Liver (tissue), 9 donors: Measurements from ENCODE around the gene CDKN1B. TPM values are rescaled to one million over a fixed set of nuclear protein-coding genes. Genes with fewer than 3 reads are reported as not detected.

Experiments
- DNase-seq: peaks from one replicate; pipeline ENCODE4 v3.0.0-alpha.2; 2017; ENCODE audit warnings: low spot score
- H3K27ac ChIP-seq, 2 donors: one replicate each; pipeline ENCODE4 v1.7.0; 2013; ENCODE audit warnings: inconsistent platforms in 2 of 2, low read length in 2 of 2, control low read depth in 1 of 2, low read depth in 1 of 2, mild to moderate bottlenecking in 1 of 2
- H3K27me3 ChIP-seq, 4 donors: one replicate each; pipeline versions ENCODE4 v1.6.1 to v1.7.0; 2013; ENCODE audit warnings: low read length in 3 of 4, inconsistent platforms in 1 of 4, mild to moderate bottlenecking in 1 of 4, moderate library complexity in 1 of 4; ENCODE audit not compliant: control insufficient read depth in 4 of 4, insufficient read depth in 4 of 4
- H3K36me3 ChIP-seq, 4 donors: one replicate each; pipeline versions ENCODE4 v1.6.1 to v1.7.0; 2013; ENCODE audit warnings: low read length in 3 of 4, mild to moderate bottlenecking in 3 of 4, low read depth in 1 of 4, moderate library complexity in 1 of 4; ENCODE audit not compliant: control insufficient read depth in 4 of 4, insufficient read depth in 3 of 4
- H3K4me1 ChIP-seq, 4 donors: one replicate each; pipeline versions ENCODE4 v1.6.1 to v1.7.0; 2013; ENCODE audit warnings: low read length in 3 of 4, mild to moderate bottlenecking in 3 of 4, moderate library complexity in 1 of 4; ENCODE audit not compliant: control insufficient read depth in 4 of 4, insufficient read depth in 4 of 4
- H3K4me3 ChIP-seq, 3 donors: one replicate each; pipeline versions ENCODE4 v1.6.1 to v1.7.0; 2013; ENCODE audit warnings: low read length in 3 of 3, control low read depth in 1 of 3, low read depth in 1 of 3, mild to moderate bottlenecking in 1 of 3
- H3K9ac ChIP-seq, 2 donors: one replicate each; pipeline ENCODE4 v1.7.0; 2013; ENCODE audit warnings: low read length in 2 of 2, mild to moderate bottlenecking in 2 of 2, moderate library complexity in 2 of 2, control low read depth in 1 of 2, low read depth in 1 of 2
- H3K9me3 ChIP-seq, 4 donors: one replicate each; pipeline versions ENCODE4 v1.6.1 to v1.7.0; 2013; ENCODE audit warnings: low read length in 3 of 4; ENCODE audit not compliant: control insufficient read depth in 4 of 4
- EGR1 ChIP-seq, 2 donors: IDR thresholded peaks; 2 replicates each; pipeline ENCODE4 v1.6.1; 2016 to 2018; ENCODE audit warnings: antibody characterized with exemption in 2 of 2, low read depth in 2 of 2
- FOXA1 ChIP-seq: IDR thresholded peaks from 2 replicates; pipeline ENCODE4 v1.6.1; 2016; ENCODE audit warnings: antibody characterized with exemption
- HNF4A ChIP-seq, 2 donors: conservative IDR thresholded peaks; 2 replicates each; pipeline ENCODE4 v1.6.1; 2016; ENCODE audit warnings: antibody characterized with exemption in 2 of 2, mild to moderate bottlenecking in 2 of 2
- HNF4G ChIP-seq: IDR thresholded peaks from 2 replicates; pipeline ENCODE4 v1.6.1; 2016; ENCODE audit warnings: antibody characterized with exemption
- NR2F2 ChIP-seq: IDR thresholded peaks from 2 replicates; pipeline ENCODE4 v1.6.1; 2016; ENCODE audit warnings: antibody characterized with exemption
- TAF1 ChIP-seq: conservative IDR thresholded peaks from 2 replicates; pipeline ENCODE4 v1.6.1; 2016; ENCODE audit warnings: antibody characterized with exemption, mild to moderate bottlenecking
- YY1 ChIP-seq: IDR thresholded peaks from 2 replicates; pipeline ENCODE4 v1.6.1; 2016; ENCODE audit warnings: antibody characterized with exemption, mild to moderate bottlenecking
- whole genome bisulfite sequencing: extraction: QIAGEN DNeasy Blood & Tissue Kit; methylation state at CpG from one replicate; pipeline ENCODE4 v1.1.7; 2013; 5-methylcytosine and 5-hydroxymethylcytosine counted together
- polyA plus RNA-seq, 2 donors: library from polyadenylated mRNA; stranded (reverse) in 1 of 2; unstranded in 1 of 2; fragments of 200-250 nt in 1 of 2; fragments of >200 nt in 1 of 2; fragmentation: Nextera tagmentation in 1 of 2; extraction: Ambion mirVana in 1 of 2; gene quantifications; one replicate each; pipeline versions ENCODE4 v1.2.1 to v1.2.3, GENCODE V29; 2013 to 2015
- total RNA-seq, 2 donors: library from RNA; depleted of rRNA; stranded (reverse); fragments of >200 nt; gene quantifications; one replicate each; pipeline ENCODE4 v1.2.3, GENCODE V29; 2014
- TF ChIP-seq, protein P1 (sequence below): IDR thresholded peaks from 2 replicates; pipeline ENCODE4 v1.6.1; 2016; ENCODE audit warnings: antibody characterized with exemption, mild to moderate bottlenecking
- TF ChIP-seq, protein P2 (sequence below): IDR thresholded peaks from 2 replicates; pipeline ENCODE4 v1.6.1; 2016; ENCODE audit warnings: antibody characterized with exemption
- TF ChIP-seq, protein P3 (sequence below): IDR thresholded peaks from 2 replicates; pipeline ENCODE4 v1.6.1; 2016; ENCODE audit warnings: antibody characterized with exemption
- TF ChIP-seq, protein P4 (sequence below): fragments of 150-350 bp; IDR thresholded peaks from 2 replicates; pipeline ENCODE4 v1.5.1; 2017; ENCODE audit warnings: improper control_type of control experiment, low read depth, low read length; ENCODE audit not compliant: missing input control
- donor health status: healthy.
- donor health status: healthy.
- donor health status: healthy.
- donor health status: healthy.
- donor health status: healthy.

CDKN1B gene
- total and polyA plus RNA-seq, 4 donors = 7.8 to 67.5 (median 22.5) TPM

DNA sequence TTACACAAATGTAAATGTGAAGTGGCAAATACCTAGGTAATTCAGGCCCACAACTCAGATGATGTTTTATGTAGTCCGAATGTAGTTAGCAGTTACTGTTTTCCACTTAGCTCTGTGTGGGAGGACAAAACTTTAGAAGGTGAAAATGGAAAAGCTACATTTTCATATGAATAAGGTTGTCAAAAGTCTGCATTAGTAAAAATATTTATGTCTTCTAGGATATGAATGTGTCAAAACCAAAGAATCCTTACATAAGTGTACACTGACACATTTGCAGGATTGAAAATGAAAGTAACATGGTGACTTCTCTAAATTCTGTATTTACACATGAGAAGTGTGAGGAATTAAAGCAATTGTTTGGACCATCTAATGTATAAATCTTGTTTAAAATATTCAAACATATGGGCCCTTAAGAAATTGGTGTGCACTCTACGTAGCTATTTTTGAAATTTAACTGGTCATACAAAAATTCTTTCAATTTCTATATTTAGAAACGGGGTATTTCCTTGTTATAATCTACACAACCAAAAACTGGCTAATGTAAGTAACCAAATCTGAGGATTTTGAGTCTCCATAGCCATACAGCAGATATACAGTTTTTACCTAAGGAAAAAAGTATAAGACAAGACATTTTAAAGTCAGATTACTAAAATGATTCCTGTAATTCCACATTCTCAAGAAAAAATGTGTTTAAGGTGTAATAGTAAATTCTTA lies 5.4 kb downstream of the CDKN1B start:
- no peak for DNase-seq
- Histone ChIP-seq H3K36me3 (peaks cover 0 to 9% (median 0%) of the 10 kb centered on the region in 4 donors), H3K9ac (peak overlapping the region; percentile 43 to 60), H3K9me3 (no peaks in the 10 kb centered on the region), H3K27ac (peak overlapping the region; percentile 95 to 99), H3K4me1 (peaks cover 6 to 44% (median 37%) of the 10 kb centered on the region in 4 donors), H3K4me3 (peak overlapping the region in 2 of 3 donors; percentile 12 to 25), H3K27me3 (no peaks in the 10 kb centered on the region)
- 22% methylated on average over 3 of the region's 3 CpGs for WGBS
- TF ChIP-seq YY1 (peak; percentile 36), NR2F2 (no peak), FOXA1 (no peak)

DNA sequence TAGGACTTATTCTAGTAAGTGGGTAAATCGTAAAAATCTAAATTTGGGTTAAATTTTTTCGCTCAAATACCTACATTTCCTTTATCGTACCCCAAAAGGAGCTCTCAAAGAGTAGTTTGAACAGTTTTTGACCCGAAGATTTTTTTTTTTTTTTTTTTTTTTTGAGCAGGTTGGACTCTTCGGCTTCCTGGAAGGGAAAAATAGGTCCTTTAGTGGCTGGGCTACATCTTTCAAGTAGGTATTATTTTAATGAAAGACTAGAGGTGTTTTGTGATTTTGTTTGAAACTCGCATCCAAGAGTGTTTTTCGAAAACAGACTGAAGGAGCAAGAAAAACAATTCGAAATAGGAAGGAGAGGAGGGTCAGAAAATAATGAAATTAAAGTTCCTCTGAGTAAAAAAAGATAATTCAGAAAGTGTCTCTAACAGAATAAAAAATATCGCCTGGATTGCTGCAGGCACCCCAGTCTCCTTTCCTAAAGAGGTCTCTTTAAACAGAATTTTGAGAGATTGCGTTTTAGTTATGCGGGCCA lies 6.0 kb downstream of the CDKN1B start:
- H3K27me3 ChIP-seq = no peaks in the 10 kb centered on the region
- H3K9me3 ChIP-seq = no peaks in the 10 kb centered on the region
- DNase-seq = no peak
- H3K36me3 ChIP-seq = peaks cover 0 to 9% (median 0%) of the 10 kb centered on the region in 4 donors
- peaks cover 6 to 44% (median 37%) of the 10 kb centered on the region in 4 donors for H3K4me1 ChIP-seq
- 12% methylated on average over 11 of the region's 11 CpGs for WGBS
- TF ChIP-seq, protein P1, sequence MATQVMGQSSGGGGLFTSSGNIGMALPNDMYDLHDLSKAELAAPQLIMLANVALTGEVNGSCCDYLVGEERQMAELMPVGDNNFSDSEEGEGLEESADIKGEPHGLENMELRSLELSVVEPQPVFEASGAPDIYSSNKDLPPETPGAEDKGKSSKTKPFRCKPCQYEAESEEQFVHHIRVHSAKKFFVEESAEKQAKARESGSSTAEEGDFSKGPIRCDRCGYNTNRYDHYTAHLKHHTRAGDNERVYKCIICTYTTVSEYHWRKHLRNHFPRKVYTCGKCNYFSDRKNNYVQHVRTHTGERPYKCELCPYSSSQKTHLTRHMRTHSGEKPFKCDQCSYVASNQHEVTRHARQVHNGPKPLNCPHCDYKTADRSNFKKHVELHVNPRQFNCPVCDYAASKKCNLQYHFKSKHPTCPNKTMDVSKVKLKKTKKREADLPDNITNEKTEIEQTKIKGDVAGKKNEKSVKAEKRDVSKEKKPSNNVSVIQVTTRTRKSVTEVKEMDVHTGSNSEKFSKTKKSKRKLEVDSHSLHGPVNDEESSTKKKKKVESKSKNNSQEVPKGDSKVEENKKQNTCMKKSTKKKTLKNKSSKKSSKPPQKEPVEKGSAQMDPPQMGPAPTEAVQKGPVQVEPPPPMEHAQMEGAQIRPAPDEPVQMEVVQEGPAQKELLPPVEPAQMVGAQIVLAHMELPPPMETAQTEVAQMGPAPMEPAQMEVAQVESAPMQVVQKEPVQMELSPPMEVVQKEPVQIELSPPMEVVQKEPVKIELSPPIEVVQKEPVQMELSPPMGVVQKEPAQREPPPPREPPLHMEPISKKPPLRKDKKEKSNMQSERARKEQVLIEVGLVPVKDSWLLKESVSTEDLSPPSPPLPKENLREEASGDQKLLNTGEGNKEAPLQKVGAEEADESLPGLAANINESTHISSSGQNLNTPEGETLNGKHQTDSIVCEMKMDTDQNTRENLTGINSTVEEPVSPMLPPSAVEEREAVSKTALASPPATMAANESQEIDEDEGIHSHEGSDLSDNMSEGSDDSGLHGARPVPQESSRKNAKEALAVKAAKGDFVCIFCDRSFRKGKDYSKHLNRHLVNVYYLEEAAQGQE = no peak
- TF ChIP-seq FOXA1 (no peak), HNF4A (conservative IDR thresholded peaks at IDR 0.05) (no peak), YY1 (no peak), NR2F2 (no peak)
- TF ChIP-seq, protein P2, sequence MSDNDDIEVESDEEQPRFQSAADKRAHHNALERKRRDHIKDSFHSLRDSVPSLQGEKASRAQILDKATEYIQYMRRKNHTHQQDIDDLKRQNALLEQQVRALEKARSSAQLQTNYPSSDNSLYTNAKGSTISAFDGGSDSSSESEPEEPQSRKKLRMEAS = no peak
- TF ChIP-seq, protein P3, sequence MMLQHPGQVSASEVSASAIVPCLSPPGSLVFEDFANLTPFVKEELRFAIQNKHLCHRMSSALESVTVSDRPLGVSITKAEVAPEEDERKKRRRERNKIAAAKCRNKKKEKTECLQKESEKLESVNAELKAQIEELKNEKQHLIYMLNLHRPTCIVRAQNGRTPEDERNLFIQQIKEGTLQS = no peak
- peak overlapping the region; percentile 95 to 99 for H3K27ac ChIP-seq
- H3K9ac ChIP-seq = peak overlapping the region; percentile 43 to 60
- H3K4me3 ChIP-seq = peak overlapping the region; percentile 61 to 78 (median 69)

DNA sequence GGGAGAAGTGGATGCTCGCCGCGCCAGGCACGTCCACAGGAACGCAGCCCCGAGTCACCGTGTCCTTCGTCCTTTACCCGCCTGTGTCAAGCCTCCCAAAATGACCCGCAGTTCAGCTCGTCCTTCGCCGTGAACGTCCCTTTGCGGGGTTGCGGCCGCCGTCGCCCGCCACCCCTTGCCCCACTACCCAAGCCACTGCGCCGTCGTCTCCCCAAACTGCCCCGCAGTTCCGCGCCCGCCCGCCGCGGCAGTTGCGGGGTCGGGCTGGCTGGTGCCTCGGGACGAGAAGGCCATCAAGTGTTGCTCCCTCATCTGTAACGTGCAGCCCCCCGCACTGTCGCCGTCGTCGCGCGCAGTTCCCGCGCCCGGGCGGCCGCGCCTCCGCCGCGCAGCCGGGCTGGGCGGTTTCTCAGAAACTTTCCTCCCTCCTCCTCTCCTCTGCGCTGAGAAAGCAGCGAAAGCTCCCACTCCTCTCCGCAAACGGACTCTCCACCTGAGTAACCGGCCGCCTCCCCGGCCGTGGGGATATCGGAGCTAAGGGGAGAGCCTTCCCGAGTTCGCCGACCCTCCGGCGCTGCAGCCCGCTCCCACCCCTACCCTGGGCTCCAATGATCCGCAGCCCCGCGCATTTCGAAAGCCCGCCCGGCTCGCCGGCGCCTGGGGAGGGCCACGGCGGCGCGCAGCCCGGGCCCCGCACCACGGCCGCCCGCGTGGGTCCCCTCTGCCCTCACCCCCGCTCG lies 6.7 kb downstream of the CDKN1B start:
- peak overlapping the region; percentile 61 to 78 (median 69) for H3K4me3 ChIP-seq
- no peaks in the 10 kb centered on the region for H3K9me3 ChIP-seq
- H3K4me1 ChIP-seq = peaks cover 6 to 44% (median 36%) of the 10 kb centered on the region in 4 donors
- WGBS = under 1% methylated on average over 89 of the region's 89 CpGs
- H3K9ac ChIP-seq = peak overlapping the region; percentile 43 to 60
- H3K36me3 ChIP-seq = peaks cover 0 to 9% (median 0%) of the 10 kb centered on the region in 4 donors
- H3K27me3 ChIP-seq = no peaks in the 10 kb centered on the region
- H3K27ac ChIP-seq = peak overlapping the region; percentile 95 to 99
- peak; percentile 66 for DNase-seq
- TF ChIP-seq FOXA1 = no peak
- no peak for TF ChIP-seq NR2F2
- no peak for TF ChIP-seq EGR1 (IDR thresholded peaks at IDR 0.05; ENCODE audit: low read depth in 2 of 2)
- TF ChIP-seq, protein P4, sequence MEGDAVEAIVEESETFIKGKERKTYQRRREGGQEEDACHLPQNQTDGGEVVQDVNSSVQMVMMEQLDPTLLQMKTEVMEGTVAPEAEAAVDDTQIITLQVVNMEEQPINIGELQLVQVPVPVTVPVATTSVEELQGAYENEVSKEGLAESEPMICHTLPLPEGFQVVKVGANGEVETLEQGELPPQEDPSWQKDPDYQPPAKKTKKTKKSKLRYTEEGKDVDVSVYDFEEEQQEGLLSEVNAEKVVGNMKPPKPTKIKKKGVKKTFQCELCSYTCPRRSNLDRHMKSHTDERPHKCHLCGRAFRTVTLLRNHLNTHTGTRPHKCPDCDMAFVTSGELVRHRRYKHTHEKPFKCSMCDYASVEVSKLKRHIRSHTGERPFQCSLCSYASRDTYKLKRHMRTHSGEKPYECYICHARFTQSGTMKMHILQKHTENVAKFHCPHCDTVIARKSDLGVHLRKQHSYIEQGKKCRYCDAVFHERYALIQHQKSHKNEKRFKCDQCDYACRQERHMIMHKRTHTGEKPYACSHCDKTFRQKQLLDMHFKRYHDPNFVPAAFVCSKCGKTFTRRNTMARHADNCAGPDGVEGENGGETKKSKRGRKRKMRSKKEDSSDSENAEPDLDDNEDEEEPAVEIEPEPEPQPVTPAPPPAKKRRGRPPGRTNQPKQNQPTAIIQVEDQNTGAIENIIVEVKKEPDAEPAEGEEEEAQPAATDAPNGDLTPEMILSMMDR = no peak
- no peak for TF ChIP-seq YY1
- TF ChIP-seq TAF1 = no peak
- TF ChIP-seq, protein P3 = no peak
- TF ChIP-seq HNF4A (conservative IDR thresholded peaks at IDR 0.05) = no peak
- TF ChIP-seq HNF4G = no peak
